T-helper 17 cell (primary cell): ENCODE measurements around the gene VPS26C. TPM values are rescaled to one million over a fixed set of nuclear protein-coding genes. Genes with fewer than 3 reads are reported as not detected.

Experiments
- ATAC-seq: fragments of 150-1000 bp; cut with Tn5 transposase; 2 replicates; pipeline ENCODE4 v1.10.0; 2021; ENCODE audit warnings: mild to moderate bottlenecking, moderate library complexity
- DNase-seq, 3 donors: peaks; one replicate each; pipeline versions ENCODE4 v3.0.0 to v3.0.0-alpha.2; 2020 to 2021
- H3K9me3 ChIP-seq: one replicate; pipeline ENCODE4 v1.7.0; 2013; ENCODE audit warnings: low read length, mild to moderate bottlenecking; ENCODE audit not compliant: control insufficient read depth, poor library complexity, severe bottlenecking
- H3K27ac Mint-ChIP-seq: one replicate; pipeline ENCODE4 v1.8.0; 2022; ENCODE audit warnings: mild to moderate bottlenecking, moderate library complexity, mixed read lengths
- H3K27me3 Mint-ChIP-seq: one replicate; pipeline ENCODE4 v1.8.0; 2022; ENCODE audit warnings: mixed read lengths
- H3K36me3 Mint-ChIP-seq: one replicate; pipeline ENCODE4 v1.8.0; 2022; ENCODE audit warnings: low read depth, mixed read lengths
- H3K4me1 Mint-ChIP-seq: one replicate; pipeline ENCODE4 v1.8.0; 2022; ENCODE audit warnings: mild to moderate bottlenecking, mixed read lengths
- H3K4me3 Mint-ChIP-seq: one replicate; pipeline ENCODE4 v1.8.0; 2022; ENCODE audit warnings: mild to moderate bottlenecking, moderate library complexity, mixed read lengths
- total RNA-seq, 4 donors: library from RNA in 2 of 4; stranded (reverse) in 2 of 4; gene quantifications; one replicate each; pipeline ENCODE4 v1.2.3 and lab custom pipeline; 2022 to 2026

The VPS26C gene
- total RNA-seq, 2 donors from 2014 or later, result 42.9 to 45.8 TPM

DNA sequence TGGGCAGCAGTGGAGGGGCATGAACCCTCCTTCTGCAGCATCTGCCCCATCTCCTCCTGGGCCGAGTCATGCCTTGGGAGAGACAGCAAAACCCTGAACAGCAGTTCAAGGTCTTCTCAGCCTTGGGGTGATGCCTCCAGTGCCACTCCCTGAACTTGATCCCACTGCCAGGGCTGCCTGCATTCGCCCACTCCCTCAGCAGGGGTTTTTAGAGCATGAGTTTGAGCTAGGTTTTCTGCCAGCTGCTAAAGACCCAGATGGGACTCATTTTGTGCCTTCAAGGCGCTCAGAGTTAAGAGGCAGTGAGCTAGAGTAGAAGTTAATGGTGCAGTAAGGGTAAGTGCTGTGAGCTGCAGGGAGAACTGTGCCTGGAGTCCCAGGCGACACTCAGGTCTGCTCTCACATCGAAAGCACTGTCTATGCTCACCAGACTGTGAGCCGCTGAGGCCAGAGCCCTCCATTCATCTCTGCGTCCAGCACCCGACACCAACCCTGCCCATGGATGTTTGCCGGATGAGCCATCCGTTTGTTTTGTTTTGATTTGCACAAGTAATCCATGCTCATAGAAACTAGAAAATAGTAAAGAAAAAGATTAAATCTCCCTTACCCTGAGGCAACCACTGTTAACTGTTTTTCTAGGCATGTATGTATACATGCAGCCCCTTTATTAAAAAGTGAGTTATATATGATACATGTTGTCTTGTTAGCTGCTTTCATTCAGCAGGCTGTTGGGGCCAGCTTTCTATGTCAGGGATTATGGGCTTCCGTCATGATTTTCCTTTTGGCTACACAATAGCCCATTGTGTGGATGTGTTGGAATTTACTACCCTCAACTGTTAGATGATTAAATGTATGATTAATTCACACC lies 67.8 kb downstream of the VPS26C start:
- no peak for DNase-seq
- Mint-ChIP-seq H3K4me1 (peaks cover 3% of the 10 kb centered on the region), H3K36me3 (peaks cover 17% of the 10 kb centered on the region), H3K27me3 (no peaks in the 10 kb centered on the region), H3K27ac (no peak overlapping the region), H3K4me3 (no peak overlapping the region)
- no peaks in the 10 kb centered on the region for H3K9me3 ChIP-seq
- ATAC-seq, result no peak

DNA sequence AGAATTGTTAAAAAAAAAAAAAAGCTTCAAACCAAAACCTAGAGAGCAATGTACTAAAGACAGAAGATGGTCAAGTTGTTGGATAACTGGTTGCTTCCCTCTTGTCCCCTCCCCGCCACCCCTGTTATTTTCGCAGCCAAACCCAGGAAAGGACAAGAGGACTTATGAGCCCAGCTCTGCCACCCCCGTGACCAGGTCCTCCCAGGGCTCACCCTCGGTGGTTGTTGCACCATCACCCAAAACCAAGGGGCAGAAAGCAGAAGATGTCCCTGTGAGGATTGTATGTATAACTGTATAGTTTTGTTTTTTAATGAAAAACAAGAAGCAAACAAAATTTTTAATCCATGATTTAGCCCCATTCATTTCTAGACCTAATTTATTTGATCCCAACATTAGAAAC lies 69.4 kb downstream of the VPS26C start:
- ATAC-seq (no peak), DNase-seq (no peak)
- Mint-ChIP-seq H3K27ac (no peak overlapping the region), H3K36me3 (peaks cover 16% of the 10 kb centered on the region), H3K27me3 (no peaks in the 10 kb centered on the region), H3K4me1 (peaks cover 3% of the 10 kb centered on the region), H3K4me3 (no peak overlapping the region)
- H3K9me3 ChIP-seq, result no peaks in the 10 kb centered on the region

DNA sequence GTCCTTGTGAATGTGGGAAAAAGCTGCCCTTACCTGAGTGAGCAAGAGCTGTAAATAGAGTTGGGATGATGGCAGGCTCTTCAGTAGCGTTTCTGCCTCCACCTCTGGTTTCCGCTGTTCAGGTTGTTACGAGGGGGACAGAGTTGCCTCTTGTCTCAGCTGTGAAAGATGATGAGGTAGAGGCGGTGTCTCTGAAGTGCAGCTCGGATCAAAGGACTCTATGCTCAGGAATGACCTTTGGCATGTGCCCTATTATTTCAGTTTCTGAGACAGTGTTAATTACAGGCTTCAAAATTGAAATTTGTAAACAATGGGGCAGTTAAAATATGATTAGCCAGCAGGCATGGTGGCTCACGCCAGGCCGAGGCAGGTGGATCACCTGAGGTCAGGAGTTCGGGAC lies 70.3 kb downstream of the VPS26C start:
- ATAC-seq, result no peak
- H3K4me3 Mint-ChIP-seq, result no peak overlapping the region

DNA sequence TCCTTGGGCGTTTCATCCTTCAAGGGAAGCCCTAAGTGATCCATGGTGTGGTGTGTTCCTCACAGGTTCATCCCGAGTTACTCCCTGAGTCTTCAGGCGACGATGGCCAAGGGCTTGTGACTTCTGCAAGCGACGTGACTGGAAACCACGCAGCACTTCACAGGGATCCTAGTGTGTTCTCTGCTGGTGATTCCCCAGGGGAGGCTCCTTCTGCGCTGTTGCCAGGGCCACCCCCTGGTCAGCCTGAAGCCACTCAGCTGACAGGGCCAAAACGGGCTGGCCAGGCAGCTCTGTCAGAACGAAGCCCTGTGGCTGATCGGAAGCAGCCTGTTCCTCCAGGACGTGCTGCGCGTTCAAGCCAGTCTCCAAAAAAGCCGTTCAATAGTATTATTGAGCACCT lies 71.5 kb downstream of the VPS26C start:
- no peak overlapping the region for H3K27ac Mint-ChIP-seq
- no peaks in the 10 kb centered on the region for H3K9me3 ChIP-seq
- DNase-seq (no peak), ATAC-seq (no peak)
- peaks cover 8% of the 10 kb centered on the region for H3K36me3 Mint-ChIP-seq
- no peaks in the 10 kb centered on the region for H3K27me3 Mint-ChIP-seq
- no peak overlapping the region for H3K4me3 Mint-ChIP-seq
- peaks cover 3% of the 10 kb centered on the region for H3K4me1 Mint-ChIP-seq

More for the DNA sequence above, 70.3 kb downstream of the VPS26C start:
- Mint-ChIP-seq H3K4me1 (peaks cover 3% of the 10 kb centered on the region), H3K27me3 (no peaks in the 10 kb centered on the region), H3K27ac (no peak overlapping the region), H3K36me3 (peaks cover 11% of the 10 kb centered on the region)
- no peaks in the 10 kb centered on the region for H3K9me3 ChIP-seq
- DNase-seq, result no peak

DNA sequence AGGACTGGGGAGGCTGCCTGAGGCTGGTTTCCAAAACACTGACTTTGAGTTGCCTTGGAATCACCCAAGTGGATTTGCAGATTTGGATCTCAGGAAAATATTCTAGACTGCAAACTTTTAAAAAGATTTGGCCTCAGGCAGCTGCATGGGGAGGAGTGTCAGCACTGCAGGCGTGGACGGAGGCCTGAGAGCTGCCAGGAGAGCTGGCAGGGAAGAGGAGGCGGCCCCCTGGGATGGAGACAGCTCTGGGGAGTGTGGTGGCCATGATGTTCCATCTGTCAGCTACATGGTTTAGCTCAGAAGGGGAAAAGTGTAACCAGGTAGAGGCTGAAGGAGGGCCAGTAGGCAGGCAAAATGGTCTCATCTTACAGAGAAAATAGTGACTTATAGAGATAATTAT lies 72.1 kb downstream of the VPS26C start:
- no peaks in the 10 kb centered on the region for H3K9me3 ChIP-seq
- Mint-ChIP-seq H3K36me3 (peaks cover 8% of the 10 kb centered on the region), H3K4me3 (no peak overlapping the region), H3K27ac (no peak overlapping the region), H3K4me1 (peaks cover 3% of the 10 kb centered on the region), H3K27me3 (no peaks in the 10 kb centered on the region)
- DNase-seq, result no peak
- ATAC-seq, result no peak

DNA sequence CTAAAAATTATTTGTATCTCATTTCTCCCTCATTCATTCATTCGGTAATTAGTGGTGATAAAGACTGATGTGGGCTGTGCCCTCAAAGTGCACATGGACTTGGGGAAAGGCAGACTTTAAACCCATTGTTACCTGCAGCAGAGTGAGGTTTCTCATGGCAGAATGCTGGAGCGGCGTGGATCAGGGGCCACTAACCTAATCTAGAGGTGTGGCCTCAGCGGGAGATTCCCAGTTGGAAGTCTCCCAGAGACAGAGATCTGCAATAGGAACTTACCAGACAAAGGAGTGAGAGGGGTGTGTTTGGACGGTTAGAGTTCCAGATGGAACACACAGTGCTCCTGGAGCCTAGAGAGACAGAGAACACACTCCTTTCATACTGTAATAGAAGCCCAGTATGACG lies 73.5 kb downstream of the VPS26C start:
- no peak overlapping the region for H3K4me3 Mint-ChIP-seq
- no peaks in the 10 kb centered on the region for H3K9me3 ChIP-seq
- peaks cover 3% of the 10 kb centered on the region for H3K4me1 Mint-ChIP-seq
- no peak overlapping the region for H3K27ac Mint-ChIP-seq
- H3K27me3 Mint-ChIP-seq, result no peaks in the 10 kb centered on the region
- peaks cover 12% of the 10 kb centered on the region for H3K36me3 Mint-ChIP-seq
- ATAC-seq, result no peak
- DNase-seq, result no peak

DNA sequence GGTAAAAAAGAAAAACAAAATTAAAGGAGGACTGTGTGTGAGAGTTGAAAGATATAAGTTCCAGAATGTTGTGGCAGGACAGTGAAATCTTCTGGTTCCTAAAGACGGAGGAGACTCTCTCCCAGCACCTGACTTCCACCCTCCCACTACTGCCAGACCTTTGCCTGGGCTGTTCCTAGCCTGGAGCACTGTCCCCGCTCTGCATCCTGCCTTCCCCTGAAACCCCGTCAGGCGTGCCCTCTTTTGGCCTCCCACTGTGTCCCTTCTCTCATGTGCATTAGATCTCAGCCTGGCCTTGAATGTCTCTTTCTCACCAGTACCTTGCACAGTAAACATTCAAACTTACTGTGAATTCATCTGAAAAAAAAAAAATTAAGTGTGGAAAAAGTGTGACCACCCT lies 74.1 kb downstream of the VPS26C start:
- H3K4me1 Mint-ChIP-seq, result peaks cover 6% of the 10 kb centered on the region
- no peaks in the 10 kb centered on the region for H3K27me3 Mint-ChIP-seq
- DNase-seq (no peak), ATAC-seq (no peak)
- peak overlapping the region; percentile 25 for H3K4me3 Mint-ChIP-seq
- no peak overlapping the region for H3K27ac Mint-ChIP-seq
- H3K9me3 ChIP-seq, result no peaks in the 10 kb centered on the region
- peaks cover 16% of the 10 kb centered on the region for H3K36me3 Mint-ChIP-seq

DNA sequence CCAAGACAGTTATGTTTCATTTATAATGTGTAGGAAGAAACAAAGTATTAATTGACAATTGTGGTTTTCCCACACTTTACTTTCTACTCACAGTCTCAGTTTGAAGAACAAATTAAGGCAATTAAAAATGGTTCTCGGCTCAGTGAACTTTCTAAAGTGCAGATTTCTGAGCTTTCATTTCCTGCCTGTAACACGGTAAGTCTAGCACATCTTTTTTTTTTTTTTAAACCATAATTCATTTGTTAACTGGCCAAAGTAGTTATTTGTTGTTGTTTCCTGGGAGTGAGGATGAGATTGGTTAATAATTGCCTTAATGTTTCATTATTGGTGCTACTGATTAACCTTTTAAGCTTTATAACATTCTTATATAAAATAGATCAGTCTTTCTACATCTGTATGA lies 75.1 kb downstream of the VPS26C start:
- peak overlapping the region; percentile 39 for H3K27ac Mint-ChIP-seq
- H3K27me3 Mint-ChIP-seq, result no peaks in the 10 kb centered on the region
- H3K4me3 Mint-ChIP-seq, result no peak overlapping the region
- no peaks in the 10 kb centered on the region for H3K9me3 ChIP-seq
- H3K4me1 Mint-ChIP-seq, result peaks cover 6% of the 10 kb centered on the region
- peaks cover 14% of the 10 kb centered on the region for H3K36me3 Mint-ChIP-seq
- ATAC-seq (no peak), DNase-seq (no peak)

DNA sequence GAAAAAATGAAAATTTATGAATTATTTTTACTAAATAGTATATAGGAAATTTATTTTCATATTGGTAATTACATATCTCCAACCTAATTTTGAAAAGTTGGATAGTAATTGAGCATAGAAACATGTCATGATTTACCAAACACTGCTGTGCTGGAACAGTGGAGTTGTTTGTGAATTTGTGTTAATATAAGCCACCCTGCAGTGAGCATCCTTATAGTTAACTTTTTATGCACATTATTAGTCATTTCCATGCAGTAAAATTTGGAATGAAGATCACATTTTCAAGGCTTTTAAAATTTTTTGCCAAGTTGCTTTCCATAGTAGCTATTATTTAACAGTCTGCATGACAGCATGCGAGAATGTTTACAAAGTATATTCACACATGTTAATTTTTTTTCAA lies 78.3 kb downstream of the VPS26C start:
- no peak overlapping the region for H3K27ac Mint-ChIP-seq
- peaks cover 3% of the 10 kb centered on the region for H3K4me1 Mint-ChIP-seq
- H3K4me3 Mint-ChIP-seq, result no peak overlapping the region
- no peaks in the 10 kb centered on the region for H3K27me3 Mint-ChIP-seq
- no peak for DNase-seq
- H3K9me3 ChIP-seq, result no peaks in the 10 kb centered on the region
- peaks cover 11% of the 10 kb centered on the region for H3K36me3 Mint-ChIP-seq
- ATAC-seq, result no peak

DNA sequence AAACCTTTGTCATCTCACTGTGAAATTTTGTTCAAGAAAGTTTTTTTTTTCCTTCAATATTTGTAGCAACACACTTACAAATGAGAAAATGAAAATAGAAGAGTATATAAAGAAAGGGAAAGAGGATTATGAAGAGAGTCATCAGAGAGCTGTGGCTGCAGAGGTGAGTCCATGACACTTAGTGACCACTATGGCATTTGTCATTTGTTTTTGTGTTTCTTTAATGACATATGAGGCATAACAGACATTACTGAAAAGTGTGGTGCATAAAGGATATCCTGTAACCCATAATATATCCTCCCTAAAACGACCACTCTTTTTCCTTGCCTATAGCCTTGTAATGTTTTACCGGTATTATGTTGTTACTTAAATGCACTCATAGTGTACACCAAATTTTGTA lies 80.2 kb downstream of the VPS26C start:
- ATAC-seq (no peak), DNase-seq (no peak)
- Mint-ChIP-seq H3K27ac (no peak overlapping the region), H3K27me3 (no peaks in the 10 kb centered on the region), H3K36me3 (peaks cover 11% of the 10 kb centered on the region), H3K4me1 (peaks cover 3% of the 10 kb centered on the region), H3K4me3 (no peak overlapping the region)
- no peaks in the 10 kb centered on the region for H3K9me3 ChIP-seq

DNA sequence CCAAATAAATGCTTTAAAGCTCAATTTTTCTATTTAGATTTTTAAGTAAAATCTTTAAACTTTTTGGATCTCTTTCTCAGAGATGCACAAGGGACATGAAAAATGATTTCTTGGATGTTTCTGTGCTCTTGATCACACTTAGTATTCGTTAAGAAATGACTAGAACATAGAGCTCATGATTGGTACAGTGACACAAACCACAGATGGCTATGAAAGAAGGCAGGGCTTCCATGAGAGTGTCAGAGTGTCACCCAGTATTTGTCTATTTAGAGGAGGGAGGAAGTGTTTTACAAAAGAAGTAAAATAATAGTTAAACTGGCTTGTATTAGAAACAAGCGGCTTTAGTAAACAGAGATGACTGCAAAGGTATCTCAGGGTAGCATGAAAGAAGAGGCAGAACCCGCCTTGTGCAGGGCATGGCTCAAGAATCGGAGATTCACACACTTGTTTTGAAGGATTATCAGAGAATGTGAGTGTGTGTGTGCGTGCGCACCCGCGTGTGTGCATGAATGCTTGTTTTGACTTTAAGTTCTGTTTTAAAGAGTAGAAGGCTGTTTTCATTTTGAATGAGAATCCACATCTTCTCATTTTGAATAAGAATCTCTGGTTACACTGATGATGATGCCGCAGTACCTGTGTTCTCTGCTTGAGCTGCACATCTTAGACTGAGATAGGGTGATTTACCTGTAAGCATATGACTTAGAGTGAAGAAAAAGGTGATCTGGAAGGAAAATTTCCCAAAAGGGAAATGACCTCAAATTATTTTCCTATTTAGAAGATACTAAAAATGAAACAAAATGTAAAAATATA lies 82.1 kb downstream of the VPS26C start:
- Mint-ChIP-seq H3K27me3 (no peaks in the 10 kb centered on the region), H3K27ac (no peak overlapping the region), H3K36me3 (peaks cover 11% of the 10 kb centered on the region), H3K4me3 (no peak overlapping the region), H3K4me1 (peaks cover 3% of the 10 kb centered on the region)
- ATAC-seq (no peak), DNase-seq (no peak)
- H3K9me3 ChIP-seq, result no peaks in the 10 kb centered on the region

DNA sequence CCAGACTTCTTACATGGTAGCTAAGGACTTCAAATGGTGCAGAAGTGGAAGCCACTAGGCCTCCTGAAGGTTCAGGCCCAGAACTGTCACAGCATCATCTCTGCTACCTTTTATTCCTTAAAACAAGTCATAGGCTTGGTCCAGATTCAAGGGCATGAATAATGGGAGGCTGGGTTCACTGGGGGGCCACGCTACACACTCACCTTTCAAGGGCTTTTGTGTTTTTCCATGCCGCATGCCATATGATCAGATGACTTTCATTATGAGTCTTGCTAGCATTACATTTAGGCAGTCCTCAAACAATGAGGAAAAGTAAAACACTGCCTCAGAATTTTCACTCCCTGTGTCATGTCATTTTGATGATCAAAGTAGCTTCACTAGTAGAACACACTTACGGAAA lies 83.4 kb downstream of the VPS26C start:
- ATAC-seq, result no peak
- no peaks in the 10 kb centered on the region for H3K9me3 ChIP-seq
- no peak for DNase-seq
- H3K4me1 Mint-ChIP-seq, result peaks cover 3% of the 10 kb centered on the region
- H3K36me3 Mint-ChIP-seq, result peaks cover 7% of the 10 kb centered on the region
- no peak overlapping the region for H3K27ac Mint-ChIP-seq
- no peaks in the 10 kb centered on the region for H3K27me3 Mint-ChIP-seq
- no peak overlapping the region for H3K4me3 Mint-ChIP-seq

DNA sequence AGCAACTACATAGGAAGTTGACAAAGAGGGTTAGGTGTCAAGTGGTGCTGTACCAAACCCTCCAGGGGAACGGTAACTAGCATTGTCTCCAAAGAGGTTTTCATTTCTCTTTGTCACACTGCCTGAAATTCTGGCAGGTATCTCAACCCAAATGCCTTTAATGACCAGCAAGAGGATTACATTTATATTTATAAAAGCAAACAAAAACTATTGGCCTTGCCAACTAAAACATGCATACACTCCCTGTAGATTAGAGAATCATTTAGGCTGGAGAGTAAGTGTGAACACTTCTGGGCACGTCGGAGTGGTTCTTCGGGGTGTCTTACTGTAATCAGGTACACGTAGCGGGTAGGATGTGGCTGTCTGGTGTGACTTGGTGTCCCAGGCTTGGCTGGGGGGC lies 84.9 kb downstream of the VPS26C start:
- no peak for DNase-seq
- no peaks in the 10 kb centered on the region for H3K9me3 ChIP-seq
- Mint-ChIP-seq H3K4me1 (no peaks in the 10 kb centered on the region), H3K27me3 (no peaks in the 10 kb centered on the region), H3K27ac (no peak overlapping the region), H3K4me3 (no peak overlapping the region), H3K36me3 (peaks cover 6% of the 10 kb centered on the region)
- no peak for ATAC-seq
